Heart left ventricle (tissue), 13 donors: ENCODE measurements around the gene DNAJA4.

ENCODE experiments used
- CTCF ChIP-seq, 12 donors: fragments of 200-600 bp; sonication (generic) in 4 of 12; IDR thresholded peaks; one replicate each; pipeline versions ENCODE4 v1.5.0 to v1.8.0; 2018 to 2022; ENCODE audit warnings: antibody characterized with exemption in 12 of 12, mild to moderate bottlenecking in 5 of 12
- POLR2A ChIP-seq, 2 donors: fragments of 450-650 bp; IDR thresholded peaks; one replicate each; pipeline ENCODE4 v1.6.1; 2017; ENCODE audit warnings: antibody characterized with exemption in 2 of 2, mild to moderate bottlenecking in 2 of 2, moderate library complexity in 2 of 2
- donor health status: ischemic (EF 13 %, LVEDD 7.1; RV severe dilation, severe dysfunction).
- donor health status: DM: no; HTN: yes; CAD: no.
- donor health status: DM: no; HTN: no; CAD: no.
- donor health status: ischemic (EF 25% LVEDD 6.9; RV normal size, moderate dysfunction).
- donor health status: ischemic (EF 25% LVEDD 5.7; RV mildly dilated, moderate dysfunction).
- donor health status: ischemic (EF 35%, LVEDD 5.7; RV mildly dilated, moderate dysfunction).
- donor health status: nonischemic (EF 11% LVEDD 7.7; RV severe dilation, severe dysfunction).
- donor health status: DM: yes; HTN: yes; CAD: no.
- donor health status: PGD.
- donor health status: ischemic (EF 29% LVEDD 5.4; RV normal size, mild dysfunction).
- donor health status: nonischemic (EF 23%, LVEDD 6.1; RV moderate dilation, normal function).

DNA sequence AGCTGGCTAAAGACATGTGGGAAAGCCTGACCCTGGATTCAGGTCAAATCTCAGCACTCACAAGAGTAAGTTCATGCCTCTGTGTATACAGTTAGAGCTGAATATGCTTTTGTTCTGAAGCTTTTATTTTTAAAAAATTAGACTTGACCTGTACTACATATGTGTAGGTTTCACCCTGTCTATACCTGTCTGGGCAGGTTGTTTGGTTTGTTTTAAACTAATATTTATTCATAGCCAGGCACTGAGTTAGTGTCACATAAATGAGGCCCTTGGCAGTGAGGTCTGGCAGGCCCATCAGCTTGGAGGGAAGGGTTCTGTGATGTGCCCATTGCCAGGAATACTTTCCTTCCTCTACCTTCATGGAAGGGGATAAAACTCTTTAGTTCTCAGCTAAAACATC, 1.9 kb downstream of the DNAJA4 start:
- TF ChIP-seq CTCF (IDR thresholded peaks at IDR 0.05) (no peak), POLR2A (IDR thresholded peaks at IDR 0.05) (no peak)
